HEK293 (cell line): Measurements from ENCODE around the gene LIMA1.

Experiments
- CTCF ChIA-PET: fragments of 350-600 bp; formaldehyde crosslinking; extraction: SDS; loops from one replicate; lab custom pipeline; 2021; ENCODE audit warnings: antibody characterized with exemption; lab: Yijun Ruan, JAX
- POLR2A ChIA-PET: fragments of 300-600 bp; formaldehyde crosslinking; extraction: SDS; loops from one replicate; lab custom pipeline; 2020; ENCODE audit warnings: antibody characterized with exemption, inconsistent platforms; lab: Yijun Ruan, JAX
- H3K27ac ChIP-seq: fragments of 200-500 bp; sonication (Bioruptor generic); 2 replicates; pipeline ENCODE4 v1.5.1; 2014; ENCODE audit warnings: low read depth, low read length, control low read depth, inconsistent platforms; ENCODE audit errors: extremely low read depth
- H3K36me3 ChIP-seq, 2 experiments: fragments of 200-500 bp in 1 of 2; sonication (Bioruptor generic) in 1 of 2; 1 replicate in 1 of 2; 2 replicates in 1 of 2; pipeline ENCODE4 v1.5.1; 2014 to 2017; ENCODE audit warnings: inconsistent platforms in 2 of 2, low read length in 2 of 2; ENCODE audit not compliant: control insufficient read depth in 2 of 2, insufficient read depth in 1 of 2
- H3K4me1 ChIP-seq: fragments of 200-500 bp; sonication (Bioruptor generic); 2 replicates; pipeline ENCODE4 v1.5.1; 2014; ENCODE audit warnings: mild to moderate bottlenecking, low read length, inconsistent platforms; ENCODE audit not compliant: control insufficient read depth, insufficient read depth
- H3K4me3 ChIP-seq: 2 replicates; pipeline ENCODE4 v1.5.1; 2011; ENCODE audit warnings: low read depth, mild to moderate bottlenecking, control low read depth, low read length, moderate library complexity
- H3K9me3 ChIP-seq: fragments of 200-500 bp; sonication (Bioruptor generic); 2 replicates; pipeline ENCODE4 v1.5.1; 2014; ENCODE audit warnings: low read depth, low read length, inconsistent platforms; ENCODE audit not compliant: control insufficient read depth, insufficient read depth
- BCL11A ChIP-seq: fragments of 450-650 bp; formaldehyde crosslinking; IDR thresholded peaks from 2 replicates; pipeline ENCODE4 v1.5.1; 2016; ENCODE audit warnings: low read depth, missing biosample characterization, missing genetic modification characterization
- GLI2 ChIP-seq: fragments of 450-650 bp; formaldehyde crosslinking; IDR thresholded peaks from 2 replicates; pipeline ENCODE4; 2017; ENCODE audit warnings: missing biosample characterization, missing genetic modification characterization, low read depth, borderline replicate concordance
- GLI4 ChIP-seq: fragments of 450-650 bp; formaldehyde crosslinking; IDR thresholded peaks from 2 replicates; pipeline ENCODE4 v1.5.1; 2016; ENCODE audit warnings: missing biosample characterization, missing genetic modification characterization
- KLF16 ChIP-seq: fragments of 450-650 bp; formaldehyde crosslinking; IDR thresholded peaks from 2 replicates; pipeline ENCODE4 v1.5.1; 2017; ENCODE audit warnings: missing biosample characterization, missing genetic modification characterization
- OSR2 ChIP-seq: fragments of 450-650 bp; formaldehyde crosslinking; IDR thresholded peaks from 2 replicates; pipeline ENCODE4 v1.5.1; 2016; ENCODE audit warnings: missing biosample characterization, missing genetic modification characterization
- PRDM1 ChIP-seq: fragments of 450-650 bp; formaldehyde crosslinking; IDR thresholded peaks from 2 replicates; pipeline ENCODE4; 2016; ENCODE audit warnings: missing biosample characterization, missing genetic modification characterization
- RBAK ChIP-seq: fragments of 450-650 bp; formaldehyde crosslinking; IDR thresholded peaks from 2 replicates; pipeline ENCODE4 v1.5.1; 2016; ENCODE audit warnings: missing biosample characterization, missing genetic modification characterization
- ZFHX2 ChIP-seq: fragments of 450-650 bp; formaldehyde crosslinking; conservative IDR thresholded peaks from 2 replicates; pipeline ENCODE4 v1.5.1; 2016; ENCODE audit warnings: missing biosample characterization, missing genetic modification characterization
- ZNF146 ChIP-seq: fragments of 450-650 bp; formaldehyde crosslinking; IDR thresholded peaks from 2 replicates; pipeline ENCODE4 v1.5.1; 2016; ENCODE audit warnings: missing biosample characterization, missing genetic modification characterization
- ZNF366 ChIP-seq: fragments of 450-650 bp; formaldehyde crosslinking; conservative IDR thresholded peaks from 2 replicates; pipeline ENCODE4 v1.5.1; 2016; ENCODE audit warnings: missing biosample characterization, missing genetic modification characterization
- ZNF416 ChIP-seq: fragments of 450-650 bp; formaldehyde crosslinking; IDR thresholded peaks from 2 replicates; pipeline ENCODE4 v1.5.1; 2016; ENCODE audit warnings: missing biosample characterization, missing genetic modification characterization
- ZNF514 ChIP-seq: fragments of 450-650 bp; formaldehyde crosslinking; IDR thresholded peaks from 2 replicates; pipeline ENCODE4 v1.5.1; 2016; ENCODE audit warnings: missing biosample characterization, missing genetic modification characterization
- ZNF555 ChIP-seq: fragments of 450-650 bp; formaldehyde crosslinking; conservative IDR thresholded peaks from 2 replicates; pipeline ENCODE4 v1.5.1; 2017; ENCODE audit warnings: missing biosample characterization, mild to moderate bottlenecking, missing genetic modification characterization, inconsistent platforms
- ZNF623 ChIP-seq: fragments of 450-650 bp; formaldehyde crosslinking; IDR thresholded peaks from 2 replicates; pipeline ENCODE4 v1.5.1; 2016; ENCODE audit warnings: missing biosample characterization, missing genetic modification characterization
- ZNF664 ChIP-seq: fragments of 450-650 bp; formaldehyde crosslinking; IDR thresholded peaks from 2 replicates; pipeline ENCODE4 v1.5.1; 2016; ENCODE audit warnings: missing biosample characterization, missing genetic modification characterization
- ZNF677 ChIP-seq: fragments of 450-650 bp; IDR thresholded peaks from 2 replicates; pipeline ENCODE4 v1.5.0; 2018; ENCODE audit warnings: missing biosample characterization, mild to moderate bottlenecking, missing genetic modification characterization, moderate library complexity
- ZNF777 ChIP-seq: fragments of 450-650 bp; formaldehyde crosslinking; IDR thresholded peaks from 2 replicates; pipeline ENCODE4 v1.5.1; 2017; ENCODE audit warnings: missing biosample characterization, missing genetic modification characterization, borderline replicate concordance
- ZNF791 ChIP-seq: fragments of 450-650 bp; formaldehyde crosslinking; IDR thresholded peaks from 2 replicates; pipeline ENCODE4 v1.5.1; 2016; ENCODE audit warnings: missing biosample characterization, missing genetic modification characterization
- ZNF843 ChIP-seq: fragments of 450-650 bp; formaldehyde crosslinking; IDR thresholded peaks from 2 replicates; pipeline ENCODE4 v1.5.1; 2016; ENCODE audit warnings: missing biosample characterization, missing genetic modification characterization
- TF ChIP-seq, protein P1 (sequence below): fragments of 450-650 bp; formaldehyde crosslinking; IDR thresholded peaks from 2 replicates; pipeline ENCODE4 v1.5.1; 2017; ENCODE audit warnings: missing biosample characterization, missing genetic modification characterization
- TF ChIP-seq, protein P2 (sequence below): fragments of 450-650 bp; formaldehyde crosslinking; IDR thresholded peaks from 2 replicates; pipeline ENCODE4 v1.5.1; 2016; ENCODE audit warnings: missing biosample characterization, missing genetic modification characterization
- TF ChIP-seq, protein P3 (sequence below): fragments of 450-650 bp; formaldehyde crosslinking; IDR thresholded peaks from 2 replicates; pipeline ENCODE4 v1.5.1; 2016; ENCODE audit warnings: missing biosample characterization, missing genetic modification characterization
- TF ChIP-seq, protein P4 (sequence below): fragments of 450-650 bp; formaldehyde crosslinking; IDR thresholded peaks from 2 replicates; pipeline ENCODE4 v1.5.1; 2016; ENCODE audit warnings: missing biosample characterization, missing genetic modification characterization
- TF ChIP-seq, protein P5 (sequence below): fragments of 450-650 bp; formaldehyde crosslinking; IDR thresholded peaks from 2 replicates; pipeline ENCODE4 v1.5.1; 2017; ENCODE audit warnings: missing biosample characterization, missing genetic modification characterization

Gene LIMA1

DNA sequence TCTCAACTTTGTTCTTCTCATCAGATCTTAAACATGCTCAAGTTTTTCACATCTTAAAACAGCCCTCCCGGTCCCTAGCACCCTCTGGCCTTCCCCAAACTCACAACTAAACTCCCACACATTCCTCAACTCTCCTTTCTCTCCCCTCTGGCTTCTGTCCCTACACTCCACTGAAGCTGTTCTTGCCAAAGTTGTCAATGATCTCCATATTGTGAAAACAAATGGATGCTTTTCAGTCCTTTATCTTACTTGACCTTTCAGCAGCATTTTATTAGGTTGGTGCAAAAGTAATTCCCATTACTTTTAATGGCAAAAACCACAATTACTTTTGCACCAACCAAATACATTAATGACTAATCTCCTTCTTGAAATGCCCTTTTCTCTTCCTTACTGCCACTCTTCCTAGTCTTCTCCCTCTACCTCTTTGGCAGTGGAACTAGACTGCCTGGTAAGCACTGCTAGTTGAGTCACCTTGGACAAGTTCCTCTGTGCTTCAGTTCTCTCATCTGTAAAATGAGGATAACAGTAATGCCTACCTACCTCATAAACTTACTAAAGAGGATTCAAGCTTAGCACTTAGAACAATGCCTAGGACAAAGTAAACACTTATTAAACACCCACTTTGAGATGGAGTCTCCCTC lies 132.2 kb downstream of the LIMA1 start:
- POLR2A ChIA-PET: no interaction called here

DNA sequence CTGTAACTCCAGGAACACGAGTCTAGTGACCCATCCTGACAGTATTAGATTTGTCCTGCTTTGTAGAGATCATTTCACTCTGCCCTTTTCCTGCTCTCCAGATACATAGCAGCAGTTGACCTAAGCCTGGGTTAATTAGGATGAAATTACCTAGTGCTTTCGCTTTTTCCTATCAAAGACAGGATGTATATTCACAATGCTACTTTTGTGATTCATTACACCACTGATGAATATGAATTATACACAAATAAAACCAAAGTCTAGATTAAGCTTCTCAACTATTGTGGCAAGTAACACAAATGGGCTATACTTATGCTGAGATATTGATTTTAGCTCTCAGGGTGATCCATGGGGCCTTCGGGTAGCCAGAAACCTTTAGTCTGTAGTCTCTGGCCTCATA lies 134.0 kb downstream of the LIMA1 start:
- Histone ChIP-seq H3K36me3 (peaks cover 3 to 6% of the 10 kb centered on the region in 2 experiments; a peak in 2 of 3 replicates), H3K27ac (no peak overlapping the region)
- ChIA-PET POLR2A (interaction anchor here (0.6 to 1.2 kb wide), 2 partner anchors 17 to 37 kb away, joined by 3 read pairs; partner anchors contain the start of gene COX14), CTCF (interaction anchor here (0.6 to 1.2 kb wide), 2 partner anchors 38 to 64 kb away, joined by 3 read pairs; partner anchors contain the start of genes COX14 and SMARCD1)
- TF ChIP-seq OSR2 (tag by site-specific recombination): no peak
- no peak for TF ChIP-seq KLF16
- no peak for TF ChIP-seq ZNF791
- TF ChIP-seq BCL11A (tag by site-specific recombination): no peak
- TF ChIP-seq, protein P1, sequence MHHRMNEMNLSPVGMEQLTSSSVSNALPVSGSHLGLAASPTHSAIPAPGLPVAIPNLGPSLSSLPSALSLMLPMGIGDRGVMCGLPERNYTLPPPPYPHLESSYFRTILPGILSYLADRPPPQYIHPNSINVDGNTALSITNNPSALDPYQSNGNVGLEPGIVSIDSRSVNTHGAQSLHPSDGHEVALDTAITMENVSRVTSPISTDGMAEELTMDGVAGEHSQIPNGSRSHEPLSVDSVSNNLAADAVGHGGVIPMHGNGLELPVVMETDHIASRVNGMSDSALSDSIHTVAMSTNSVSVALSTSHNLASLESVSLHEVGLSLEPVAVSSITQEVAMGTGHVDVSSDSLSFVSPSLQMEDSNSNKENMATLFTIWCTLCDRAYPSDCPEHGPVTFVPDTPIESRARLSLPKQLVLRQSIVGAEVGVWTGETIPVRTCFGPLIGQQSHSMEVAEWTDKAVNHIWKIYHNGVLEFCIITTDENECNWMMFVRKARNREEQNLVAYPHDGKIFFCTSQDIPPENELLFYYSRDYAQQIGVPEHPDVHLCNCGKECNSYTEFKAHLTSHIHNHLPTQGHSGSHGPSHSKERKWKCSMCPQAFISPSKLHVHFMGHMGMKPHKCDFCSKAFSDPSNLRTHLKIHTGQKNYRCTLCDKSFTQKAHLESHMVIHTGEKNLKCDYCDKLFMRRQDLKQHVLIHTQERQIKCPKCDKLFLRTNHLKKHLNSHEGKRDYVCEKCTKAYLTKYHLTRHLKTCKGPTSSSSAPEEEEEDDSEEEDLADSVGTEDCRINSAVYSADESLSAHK (tag by site-specific recombination): no peak
- no peak for TF ChIP-seq ZNF416 (tag by site-specific recombination)
- TF ChIP-seq GLI4: no peak
- TF ChIP-seq ZNF146 (tag by site-specific recombination): no peak
- TF ChIP-seq, protein P2, sequence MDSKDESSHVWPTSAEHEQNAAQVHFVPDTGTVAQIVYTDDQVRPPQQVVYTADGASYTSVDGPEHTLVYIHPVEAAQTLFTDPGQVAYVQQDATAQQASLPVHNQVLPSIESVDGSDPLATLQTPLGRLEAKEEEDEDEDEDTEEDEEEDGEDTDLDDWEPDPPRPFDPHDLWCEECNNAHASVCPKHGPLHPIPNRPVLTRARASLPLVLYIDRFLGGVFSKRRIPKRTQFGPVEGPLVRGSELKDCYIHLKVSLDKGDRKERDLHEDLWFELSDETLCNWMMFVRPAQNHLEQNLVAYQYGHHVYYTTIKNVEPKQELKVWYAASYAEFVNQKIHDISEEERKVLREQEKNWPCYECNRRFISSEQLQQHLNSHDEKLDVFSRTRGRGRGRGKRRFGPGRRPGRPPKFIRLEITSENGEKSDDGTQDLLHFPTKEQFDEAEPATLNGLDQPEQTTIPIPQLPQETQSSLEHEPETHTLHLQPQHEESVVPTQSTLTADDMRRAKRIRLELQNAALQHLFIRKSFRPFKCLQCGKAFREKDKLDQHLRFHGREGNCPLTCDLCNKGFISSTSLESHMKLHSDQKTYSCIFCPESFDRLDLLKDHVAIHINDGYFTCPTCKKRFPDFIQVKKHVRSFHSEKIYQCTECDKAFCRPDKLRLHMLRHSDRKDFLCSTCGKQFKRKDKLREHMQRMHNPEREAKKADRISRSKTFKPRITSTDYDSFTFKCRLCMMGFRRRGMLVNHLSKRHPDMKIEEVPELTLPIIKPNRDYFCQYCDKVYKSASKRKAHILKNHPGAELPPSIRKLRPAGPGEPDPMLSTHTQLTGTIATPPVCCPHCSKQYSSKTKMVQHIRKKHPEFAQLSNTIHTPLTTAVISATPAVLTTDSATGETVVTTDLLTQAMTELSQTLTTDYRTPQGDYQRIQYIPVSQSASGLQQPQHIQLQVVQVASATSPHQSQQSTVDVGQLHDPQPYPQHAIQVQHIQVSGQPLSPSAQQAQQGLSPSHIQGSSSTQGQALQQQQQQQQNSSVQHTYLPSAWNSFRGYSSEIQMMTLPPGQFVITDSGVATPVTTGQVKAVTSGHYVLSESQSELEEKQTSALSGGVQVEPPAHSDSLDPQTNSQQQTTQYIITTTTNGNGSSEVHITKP (tag by site-specific recombination): no peak
- TF ChIP-seq GLI2 (tag by site-specific recombination): no peak
- TF ChIP-seq ZNF514: no peak
- no peak for TF ChIP-seq ZNF777 (tag by site-specific recombination)
- TF ChIP-seq, protein P3, sequence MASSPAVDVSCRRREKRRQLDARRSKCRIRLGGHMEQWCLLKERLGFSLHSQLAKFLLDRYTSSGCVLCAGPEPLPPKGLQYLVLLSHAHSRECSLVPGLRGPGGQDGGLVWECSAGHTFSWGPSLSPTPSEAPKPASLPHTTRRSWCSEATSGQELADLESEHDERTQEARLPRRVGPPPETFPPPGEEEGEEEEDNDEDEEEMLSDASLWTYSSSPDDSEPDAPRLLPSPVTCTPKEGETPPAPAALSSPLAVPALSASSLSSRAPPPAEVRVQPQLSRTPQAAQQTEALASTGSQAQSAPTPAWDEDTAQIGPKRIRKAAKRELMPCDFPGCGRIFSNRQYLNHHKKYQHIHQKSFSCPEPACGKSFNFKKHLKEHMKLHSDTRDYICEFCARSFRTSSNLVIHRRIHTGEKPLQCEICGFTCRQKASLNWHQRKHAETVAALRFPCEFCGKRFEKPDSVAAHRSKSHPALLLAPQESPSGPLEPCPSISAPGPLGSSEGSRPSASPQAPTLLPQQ (tag by site-specific recombination): no peak
- TF ChIP-seq, protein P4, sequence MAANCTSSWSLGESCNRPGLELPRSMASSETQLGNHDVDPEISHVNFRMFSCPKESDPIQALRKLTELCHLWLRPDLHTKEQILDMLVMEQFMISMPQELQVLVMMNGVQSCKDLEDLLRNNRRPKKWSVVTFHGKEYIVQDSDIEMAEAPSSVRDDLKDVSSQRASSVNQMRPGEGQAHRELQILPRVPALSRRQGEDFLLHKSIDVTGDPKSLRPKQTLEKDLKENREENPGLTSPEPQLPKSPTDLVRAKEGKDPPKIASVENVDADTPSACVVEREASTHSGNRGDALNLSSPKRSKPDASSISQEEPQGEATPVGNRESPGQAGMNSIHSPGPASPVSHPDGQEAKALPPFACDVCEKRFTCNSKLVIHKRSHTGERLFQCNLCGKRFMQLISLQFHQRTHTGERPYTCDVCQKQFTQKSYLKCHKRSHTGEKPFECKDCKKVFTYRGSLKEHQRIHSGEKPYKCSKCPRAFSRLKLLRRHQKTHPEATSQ (tag by site-specific recombination): no peak
- TF ChIP-seq ZNF843 (tag by site-specific recombination): no peak
- TF ChIP-seq, all 188 proteins: peak for 0
- H3K9me3 ChIP-seq: no peaks in the 10 kb centered on the region
- no peak overlapping the region for H3K4me3 ChIP-seq
- peaks cover 6% of the 10 kb centered on the region for H3K4me1 ChIP-seq

More for the DNA sequence above, 132.2 kb downstream of the LIMA1 start:
- CTCF ChIA-PET: interaction anchor here (0.6 to 1.2 kb wide), 2 partner anchors 9 to 50 kb away, joined by 3 read pairs; no protein-coding TSS in a partner anchor
- peaks cover 3 to 6% of the 10 kb centered on the region in 2 experiments; a peak in 2 of 3 replicates for H3K36me3 ChIP-seq
- no peak overlapping the region for H3K27ac ChIP-seq
- no peak overlapping the region for H3K4me3 ChIP-seq
- peak; percentile 23; the same call in 1 of the 2 replicates for TF ChIP-seq ZNF366 (tag by site-specific recombination)
- TF ChIP-seq RBAK (tag by site-specific recombination): no peak
- 0 out of 2 replicates have a peak, but pooled peaks have one; percentile 22 for TF ChIP-seq PRDM1 (tag by site-specific recombination)
- 0 out of 2 replicates have a peak, but pooled peaks have one; percentile 11 for TF ChIP-seq ZNF664
- TF ChIP-seq ZNF677: peak; percentile 76
- TF ChIP-seq ZFHX2 (tag by site-specific recombination): peak; percentile 16; the same call in 1 of the 2 replicates
- TF ChIP-seq ZNF555 (tag by site-specific recombination): 0 out of 2 replicates have a peak, but pooled peaks have one; percentile 13
- TF ChIP-seq ZNF623 (tag by site-specific recombination): no peak
- TF ChIP-seq, protein P5, sequence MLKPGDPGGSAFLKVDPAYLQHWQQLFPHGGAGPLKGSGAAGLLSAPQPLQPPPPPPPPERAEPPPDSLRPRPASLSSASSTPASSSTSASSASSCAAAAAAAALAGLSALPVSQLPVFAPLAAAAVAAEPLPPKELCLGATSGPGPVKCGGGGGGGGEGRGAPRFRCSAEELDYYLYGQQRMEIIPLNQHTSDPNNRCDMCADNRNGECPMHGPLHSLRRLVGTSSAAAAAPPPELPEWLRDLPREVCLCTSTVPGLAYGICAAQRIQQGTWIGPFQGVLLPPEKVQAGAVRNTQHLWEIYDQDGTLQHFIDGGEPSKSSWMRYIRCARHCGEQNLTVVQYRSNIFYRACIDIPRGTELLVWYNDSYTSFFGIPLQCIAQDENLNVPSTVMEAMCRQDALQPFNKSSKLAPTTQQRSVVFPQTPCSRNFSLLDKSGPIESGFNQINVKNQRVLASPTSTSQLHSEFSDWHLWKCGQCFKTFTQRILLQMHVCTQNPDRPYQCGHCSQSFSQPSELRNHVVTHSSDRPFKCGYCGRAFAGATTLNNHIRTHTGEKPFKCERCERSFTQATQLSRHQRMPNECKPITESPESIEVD: peak; percentile 51; the same call in 1 of the 2 replicates
- H3K4me1 ChIP-seq: no peaks in the 10 kb centered on the region
- H3K9me3 ChIP-seq: no peaks in the 10 kb centered on the region
